ENCODE data around the gene EPHX1. TPM values are rescaled to one million over a fixed set of nuclear protein-coding genes. Genes with fewer than 3 reads are reported as not detected.

The EPHX1 gene
- total and polyA plus RNA-seq, 2 of the 8 experiments (the other 6 are each of a cell fraction or from before 2014, with no cell fraction given): 45.3 to 79.1 TPM

GRCh38 chr1:225811622-225812487 is 1.9 kb downstream of the EPHX1 start (continued):
- TF ChIP-seq CHD7 (IDR thresholded peaks at IDR 0.05; ENCODE audit: insufficient replicate concordance, low read length) (no peak), KDM5A (IDR thresholded peaks at IDR 0.05; ENCODE audit: low read length) (no peak), TAF7 (optimal IDR thresholded peaks at IDR 0.05; ENCODE audit: borderline replicate concordance, low read depth, low read length) (peak; percentile 47), ATF3 (IDR thresholded peaks at IDR 0.05; ENCODE audit: insufficient read depth, low read depth, low read length) (no peak), RXRA (IDR thresholded peaks at IDR 0.05; ENCODE audit: insufficient read depth, low read depth, low read length) (no peak), MAX (IDR thresholded peaks at IDR 0.05) (no peak), KDM4A (IDR thresholded peaks at IDR 0.05; ENCODE audit: low read depth, low read length, severe bottlenecking) (no peak), ASH2L (IDR thresholded peaks at IDR 0.05; ENCODE audit: low read length) (no peak), SP1 (IDR thresholded peaks at IDR 0.05; ENCODE audit: low read depth, low read length) (0 out of 2 replicates have a peak, but pooled peaks have one; percentile 30)
